PC-3 (cell line): Measurements from ENCODE around the gene BAZ2A. TPM values are rescaled to one million over a fixed set of nuclear protein-coding genes. Genes with fewer than 3 reads are reported as not detected.

ENCODE experiments used
- ATAC-seq: fragments of 200-7000 bp; cut with Tn5 transposase; 2 replicates; pipeline ENCODE4 v1.9.1; 2020; ENCODE audit warnings: mild to moderate bottlenecking, moderate library complexity
- BruUV-seq: library from RNA; stranded (reverse); fragments of 400-500 nt; replicated peaks from 2 replicates; lab custom pipeline; 2021; lab: Mats Ljungman, UMichigan
- CTCF ChIA-PET: fragments of 300-600 bp; sonication (Branson Sonifier 250); formaldehyde crosslinking; loops from one replicate; lab custom pipeline; 2022; ENCODE audit warnings: antibody characterized with exemption; lab: Charles Lee
- POLR2A ChIA-PET: fragments of 300-600 bp; sonication (Branson Sonifier 250); formaldehyde crosslinking; loops from one replicate; lab custom pipeline; 2022; ENCODE audit warnings: antibody characterized with exemption; ENCODE audit not compliant: unreplicated experiment; lab: Charles Lee
- DNase-seq: peaks from one replicate; pipeline ENCODE4 v3.0.0-alpha.2; 2015
- H2AFZ ChIP-seq: fragments of 300-600 bp; sonication (generic); 2 replicates; pipeline ENCODE4 v1.6.0; 2016; ENCODE audit warnings: antibody characterized with exemption, low read length
- H3F3A ChIP-seq: fragments of 300-600 bp; sonication (generic); one replicate; pipeline ENCODE4 v1.6.0; 2017; ENCODE audit warnings: antibody characterized with exemption, low read length, control low read depth, mild to moderate bottlenecking; ENCODE audit not compliant: unreplicated experiment
- H3K27ac ChIP-seq: fragments of 300-600 bp; sonication (generic); 2 replicates; pipeline ENCODE4 v1.5.1; 2016; ENCODE audit warnings: mild to moderate bottlenecking, low read length
- H3K27me3 ChIP-seq: fragments of 300-600 bp; sonication (generic); 2 replicates; pipeline ENCODE4 v1.6.1; 2016; ENCODE audit warnings: low read length, mixed read lengths
- H3K36me3 ChIP-seq: fragments of 300-600 bp; sonication (generic); 2 replicates; pipeline ENCODE4 v1.6.1; 2016; ENCODE audit warnings: low read depth, mixed run types, low read length, mixed read lengths
- H3K4me1 ChIP-seq: fragments of 300-600 bp; sonication (generic); 2 replicates; pipeline ENCODE4 v1.5.1; 2016; ENCODE audit warnings: low read length; ENCODE audit not compliant: insufficient read depth
- H3K4me2 ChIP-seq: fragments of 300-600 bp; sonication (generic); 2 replicates; pipeline ENCODE4 v1.6.0; 2016; ENCODE audit warnings: low read length
- H3K4me3 ChIP-seq: fragments of 300-600 bp; sonication (generic); 2 replicates; pipeline ENCODE4 v1.5.1; 2016; ENCODE audit warnings: mild to moderate bottlenecking, low read length, mixed read lengths
- H3K79me2 ChIP-seq: fragments of 300-600 bp; sonication (generic); 2 replicates; pipeline ENCODE4 v1.6.1; 2017; ENCODE audit warnings: low read length, mixed read lengths
- H3K9ac ChIP-seq: fragments of 300-600 bp; sonication (generic); 2 replicates; pipeline ENCODE4 v1.6.0; 2016; ENCODE audit warnings: mild to moderate bottlenecking, low read length
- H3K9me2 ChIP-seq: fragments of 300-600 bp; sonication (generic); replicated peaks from 2 replicates; pipeline ENCODE4 v1.6.1; 2016; ENCODE audit warnings: mixed run types, low read length, mixed read lengths
- H3K9me3 ChIP-seq: fragments of 300-600 bp; sonication (generic); 2 replicates; pipeline ENCODE4 v1.6.1; 2016; ENCODE audit warnings: low read length, mixed read lengths
- H4K20me1 ChIP-seq: fragments of 300-600 bp; sonication (generic); 2 replicates; pipeline ENCODE4 v1.6.1; 2016; ENCODE audit warnings: low read length, mixed read lengths
- CTCF ChIP-seq: fragments of 300-600 bp; sonication (generic); conservative IDR thresholded peaks from 2 replicates; pipeline ENCODE4 v1.5.1; 2017; ENCODE audit warnings: antibody characterized with exemption, low read depth, mild to moderate bottlenecking, low read length
- EZH2 ChIP-seq: fragments of 300-600 bp; sonication (generic); IDR thresholded peaks from one replicate; pipeline ENCODE4 v1.6.1; 2017; ENCODE audit warnings: antibody characterized with exemption, mild to moderate bottlenecking, low read length; ENCODE audit not compliant: unreplicated experiment
- EZH2phosphoT487 ChIP-seq: fragments of 300-600 bp; sonication (generic); IDR thresholded peaks from 2 replicates; pipeline ENCODE4 v1.6.1; 2018; ENCODE audit warnings: mild to moderate bottlenecking, antibody characterized with exemption, low read length, borderline replicate concordance
- intact Hi-C: fragments of 100-400 bp; cut with micrococcal nuclease; formaldehyde crosslinking; loops from 2 replicates; pipeline ENCODE4 v1.9.0; 2023
- total RNA-seq: library from RNA; depleted of rRNA; stranded (reverse); fragments of >200 nt; gene quantifications from 2 replicates; pipeline ENCODE4 v1.2.3, GENCODE V29; 2014

BAZ2A gene
- total RNA-seq, 1 experiment from 2014 or later, result 33.8 TPM

DNA sequence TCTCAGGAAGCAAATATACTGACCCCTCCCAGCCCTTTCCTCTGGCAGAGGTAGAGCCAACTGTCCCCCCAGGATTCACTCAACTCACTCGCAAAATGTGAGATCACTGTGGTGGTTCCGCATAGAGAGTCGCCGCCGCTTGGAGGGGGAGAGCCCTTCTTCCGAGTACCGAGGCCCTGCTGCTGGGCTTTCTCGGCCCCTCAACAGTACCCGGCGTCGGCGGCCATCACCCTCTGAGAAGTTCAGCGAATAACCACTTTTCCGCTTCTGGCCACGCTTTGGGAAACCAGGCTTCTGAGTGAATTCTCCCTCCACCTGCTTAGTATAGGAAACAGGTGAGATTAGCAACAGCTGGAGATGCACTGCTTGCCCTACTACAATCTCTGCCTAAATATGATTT is 31.1 kb downstream of the BAZ2A start:
- intact Hi-C loops, result no loop called here
- no peaks in the 10 kb centered on the region for H4K20me1 ChIP-seq
- DNase-seq (no peak), ATAC-seq (no peak)
- H3K79me2 ChIP-seq, result no peaks in the 10 kb centered on the region
- no peaks in the 10 kb centered on the region for H3K9me3 ChIP-seq
- H3K27me3 ChIP-seq, result no peaks in the 10 kb centered on the region
- no peak overlapping the region for H3K4me2 ChIP-seq
- ChIA-PET CTCF (no interaction called here), POLR2A (no interaction called here)
- H3K9ac ChIP-seq, result no peak overlapping the region
- H2AFZ ChIP-seq, result no peak overlapping the region
- H3K9me2 ChIP-seq, result no peaks in the 10 kb centered on the region
- TF ChIP-seq EZH2phosphoT487, result no peak
- no peak for TF ChIP-seq EZH2
- TF ChIP-seq CTCF, result no peak
- no peaks in the 10 kb centered on the region for H3F3A ChIP-seq
- H3K4me3 ChIP-seq, result no peak overlapping the region
- H3K36me3 ChIP-seq, result peaks cover 60% of the 10 kb centered on the region
- H3K27ac ChIP-seq, result no peak overlapping the region
- no TSS peak for BruUV-seq
- no peaks in the 10 kb centered on the region for H3K4me1 ChIP-seq

DNA sequence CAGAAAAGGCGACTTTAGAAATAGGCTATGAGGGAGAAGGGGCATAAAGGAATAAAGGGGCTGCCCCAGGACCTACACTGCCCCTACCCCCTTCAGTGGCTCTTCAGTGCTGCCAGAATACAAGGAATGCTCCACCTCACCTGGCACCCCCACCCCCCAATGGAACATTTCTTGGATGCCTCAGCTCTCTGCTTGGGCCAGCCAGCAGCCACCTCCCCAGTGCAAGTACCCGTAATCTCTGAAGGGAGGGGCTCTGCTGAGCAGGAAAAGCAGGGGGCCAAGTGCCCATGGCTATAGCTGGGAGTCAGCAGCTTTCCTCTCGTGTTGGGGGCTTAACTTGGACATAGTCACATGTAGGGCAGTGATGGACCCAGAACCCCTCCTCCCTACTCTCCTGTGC is 33.3 kb downstream of the BAZ2A start:
- Histone ChIP-seq H2AFZ (no peak overlapping the region), H3K36me3 (peaks cover 42% of the 10 kb centered on the region), H3K9me3 (no peaks in the 10 kb centered on the region), H3K27me3 (no peaks in the 10 kb centered on the region), H3K4me1 (no peaks in the 10 kb centered on the region), H3K9ac (no peak overlapping the region), H3K79me2 (no peaks in the 10 kb centered on the region), H3K4me3 (no peak overlapping the region), H3K9me2 (no peaks in the 10 kb centered on the region), H4K20me1 (no peaks in the 10 kb centered on the region), H3K27ac (no peak overlapping the region), H3K4me2 (no peak overlapping the region), H3F3A (no peaks in the 10 kb centered on the region)
- BruUV-seq, result no TSS peak
- CTCF ChIA-PET, result interaction anchor here (1.3 kb wide), 1 partner anchor 40 kb away, joined by 8 read pairs; no protein-coding TSS in a partner anchor
- no peak for ATAC-seq
- TF ChIP-seq EZH2, result no peak
- TF ChIP-seq CTCF, result no peak
- no peak for TF ChIP-seq EZH2phosphoT487
- POLR2A ChIA-PET, result no interaction called here
- intact Hi-C loops, result no loop called here
- no peak for DNase-seq

DNA sequence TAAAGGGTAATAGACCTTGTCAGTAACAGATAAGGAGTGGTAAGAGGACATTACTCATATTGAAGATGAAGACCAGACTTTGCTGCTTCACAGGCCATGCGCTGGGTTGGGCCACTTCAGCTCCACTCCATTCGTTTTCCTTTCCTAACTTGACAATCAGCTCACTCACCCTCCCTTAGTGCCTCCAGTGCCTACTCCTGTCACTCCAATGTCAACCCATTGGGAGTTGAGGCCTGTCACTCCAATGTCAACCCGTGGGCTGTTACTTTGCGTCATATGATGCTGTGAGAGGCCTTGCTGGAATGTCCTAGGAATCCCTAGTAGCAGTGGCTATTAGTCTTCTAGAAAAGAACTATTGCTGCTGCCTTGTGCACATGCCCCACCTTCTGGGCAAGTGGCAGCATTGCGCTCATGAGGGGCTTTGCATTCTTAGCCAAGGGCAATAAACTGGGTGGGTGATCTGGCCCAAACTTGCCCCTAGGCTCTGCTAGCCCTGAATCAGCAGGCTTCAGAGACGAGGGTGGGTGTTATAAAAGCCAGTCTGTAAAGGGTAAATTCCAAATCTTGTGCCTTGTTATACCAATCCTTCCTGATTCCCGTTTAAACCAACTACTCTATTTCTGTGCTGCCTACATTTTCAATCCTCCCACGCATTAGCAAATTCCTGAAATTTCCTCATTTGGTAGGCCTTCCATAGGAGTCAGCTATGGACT is 36.1 kb downstream of the BAZ2A start:
- Histone ChIP-seq H3K27me3 (no peaks in the 10 kb centered on the region), H3K4me3 (no peak overlapping the region), H2AFZ (no peak overlapping the region), H3K9me2 (no peaks in the 10 kb centered on the region), H3K27ac (no peak overlapping the region), H3K4me2 (no peak overlapping the region), H3K79me2 (no peaks in the 10 kb centered on the region), H3K9ac (no peak overlapping the region), H4K20me1 (no peaks in the 10 kb centered on the region), H3K9me3 (no peaks in the 10 kb centered on the region), H3K4me1 (no peaks in the 10 kb centered on the region), H3K36me3 (peaks cover 19% of the 10 kb centered on the region; the same call in 1 of the 2 replicates), H3F3A (no peaks in the 10 kb centered on the region)
- TF ChIP-seq CTCF (peak; percentile 92), EZH2phosphoT487 (no peak)
- ATAC-seq (peak; percentile 65), DNase-seq (peak; percentile 78)
- ChIA-PET POLR2A (no interaction called here), CTCF (interaction anchor here (0.6 to 1.5 kb wide), 2 partner anchors 43 to 80 kb away, joined by 3 to 4 read pairs; no protein-coding TSS in a partner anchor)
- intact Hi-C loops, result loop anchor here (1.0 to 5.0 kb wide), 2 partner anchors 81 to 97 kb away; no protein-coding TSS in a partner anchor
- BruUV-seq, result no TSS peak
